ENCODE measurements around the gene UBE2E2. TPM values are rescaled to one million over a fixed set of nuclear protein-coding genes. Genes with fewer than 3 reads are reported as not detected.

The UBE2E2 gene
- total RNA-seq, 1 experiment from 2014 or later, result 38.6 TPM

DNA sequence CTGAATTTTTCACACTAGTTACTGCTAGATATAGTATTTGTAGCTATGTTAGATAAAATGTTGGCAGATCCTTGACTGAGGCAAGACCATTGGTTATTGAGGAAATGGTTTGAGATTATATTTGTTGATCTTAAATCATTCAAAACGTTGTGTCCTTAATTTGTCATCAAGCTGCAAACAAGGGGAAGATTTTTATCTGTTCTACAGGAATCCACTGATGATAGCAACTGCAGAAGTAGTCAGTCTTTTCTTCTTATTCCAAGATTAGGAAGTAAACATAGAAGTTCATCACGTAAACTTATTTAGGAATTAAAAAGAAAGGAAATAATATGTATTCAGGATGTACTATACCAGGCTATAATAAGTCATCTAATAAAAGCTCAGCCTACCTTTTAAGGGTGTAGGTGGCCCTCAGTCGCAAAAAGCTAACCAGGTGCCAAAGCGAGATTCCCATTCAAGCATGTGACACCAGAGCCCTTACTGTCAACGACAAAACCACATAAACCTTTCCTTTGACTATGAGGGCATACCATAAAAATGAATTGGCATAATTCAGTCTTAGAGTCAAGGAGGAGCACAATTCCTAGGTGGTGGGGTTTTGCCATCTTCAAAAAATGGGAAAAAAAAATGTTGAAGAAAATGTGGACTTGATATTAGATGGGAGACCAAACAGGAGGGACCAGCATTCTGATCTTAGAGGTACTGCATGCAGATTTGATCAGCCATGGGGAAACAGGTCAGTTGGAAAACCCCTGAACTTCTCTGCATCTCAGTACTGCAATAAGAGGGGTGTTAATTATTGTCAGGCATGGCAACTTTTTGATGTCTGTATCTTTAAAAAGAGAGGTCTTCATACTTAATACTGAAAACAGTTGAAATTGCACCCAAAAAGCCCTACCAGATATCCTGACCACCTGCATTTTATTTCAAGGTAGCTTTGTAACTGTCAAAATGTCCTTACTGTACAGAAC is 390.1 kb downstream of the UBE2E2 start:
- H2BK15ac ChIP-seq (ENCODE audit: low read depth, low read length), result no peak overlapping the region
- H3K56ac ChIP-seq (ENCODE audit: insufficient read length, low read depth, low read length), result no peak overlapping the region
- Mint-ChIP-seq H3K4me1 (peaks cover 0 to 3% of the 10 kb centered on the region in 2 experiments; a peak in 1 of 4 replicates), H3K9me3 (peaks cover 4 to 7% of the 10 kb centered on the region in 2 experiments; a peak in 3 of 5 replicates), H3K4me3 (no peak overlapping the region), H3K27ac (no peak overlapping the region), H3K27me3 (ENCODE audit: low read depth) (no peaks in the 10 kb centered on the region), H3K36me3 (ENCODE audit: insufficient read depth in 1 of 3, low read depth in 3 of 3) (peaks cover 7 to 9% (median 7%) of the 10 kb centered on the region in 3 experiments; a peak in 6 of 7 replicates)
- H3K79me1 ChIP-seq (ENCODE audit: insufficient read depth, low read depth, low read length, poor library complexity, severe bottlenecking), result no peaks in the 10 kb centered on the region
- no peak overlapping the region for H3K4ac ChIP-seq (ENCODE audit: low read depth, low read length)
- H2AFZ ChIP-seq (ENCODE audit: low read length), result no peak overlapping the region
- no peak overlapping the region for H2AK5ac ChIP-seq (ENCODE audit: insufficient read length, low read length)
- H4K8ac ChIP-seq (replicated peaks; ENCODE audit: insufficient read length, low read depth, low read length), result no peak overlapping the region
- no peaks in the 10 kb centered on the region for H3K79me2 ChIP-seq (ENCODE audit: insufficient read depth, low read length)
- H3T11ph ChIP-seq (ENCODE audit: low read length), result no peak overlapping the region
- peaks cover 2% of the 10 kb centered on the region for H3K23me2 ChIP-seq (ENCODE audit: insufficient read length, low read depth, low read length, poor library complexity, severe bottlenecking)
- no peak overlapping the region for H3K27ac ChIP-seq (ENCODE audit: insufficient read length, low read depth, low read length)
- no peak overlapping the region for H3K23ac ChIP-seq (ENCODE audit: insufficient read length, low read depth, low read length)
- DNase-seq, result no peak
- WGBS (ENCODE audit: extremely low coverage, insufficient read length, low lambda C conversion rate), result no CpG with 5 or more reads among the region's 5 CpGs
- H3K9ac ChIP-seq (ENCODE audit: extremely low read depth, insufficient read length, low read length), result no peak overlapping the region
- no peaks in the 10 kb centered on the region for H3K9me3 ChIP-seq (ENCODE audit: control insufficient read depth, low read depth, low read length)
- H2BK120ac ChIP-seq (ENCODE audit: low read depth, low read length, poor library complexity, severe bottlenecking), result no peak overlapping the region
- H3K4me1 ChIP-seq (ENCODE audit: insufficient read depth, low read length), result no peaks in the 10 kb centered on the region
- no peaks in the 10 kb centered on the region for H3K27me3 ChIP-seq (ENCODE audit: insufficient read depth, low read length)
- H3K18ac ChIP-seq (ENCODE audit: insufficient read length, low read depth, low read length), result no peak overlapping the region
- no peak for TF ChIP-seq CTCF (conservative IDR thresholded peaks at IDR 0.05)
- H4K20me1 ChIP-seq (ENCODE audit: control insufficient read depth, insufficient read depth, insufficient read length), result no peaks in the 10 kb centered on the region
- H3K4me2 ChIP-seq (ENCODE audit: insufficient read depth, insufficient read length, low read length), result no peak overlapping the region
- no peak overlapping the region for H2BK12ac ChIP-seq (ENCODE audit: insufficient read length, low read depth, low read length)
- H3K14ac ChIP-seq (ENCODE audit: insufficient read depth, low read length), result no peak overlapping the region
- no peak overlapping the region for H2BK20ac ChIP-seq (ENCODE audit: low read depth, low read length, poor library complexity, severe bottlenecking)
- no peak overlapping the region for H4K91ac ChIP-seq (ENCODE audit: insufficient read length, low read depth, low read length)
- H2BK5ac ChIP-seq (ENCODE audit: insufficient read length, low read length), result no peak overlapping the region
- H4K5ac ChIP-seq (ENCODE audit: insufficient read length, low read depth, low read length), result no peak overlapping the region

Measured in H9 (cell line).